H9 (cell line): ENCODE results near the gene KLRC4. TPM values are rescaled to one million over a fixed set of nuclear protein-coding genes. Genes with fewer than 3 reads are reported as not detected.

Experiments used
- DNase-seq: peaks from one replicate; pipeline ENCODE4 v3.0.0-alpha.2; 2017
- H2AFZ ChIP-seq: one replicate; pipeline ENCODE4 v1.6.1; 2013; ENCODE audit warnings: mild to moderate bottlenecking, low read length, control low read depth, moderate library complexity
- H2AK5ac ChIP-seq: 2 replicates; pipeline ENCODE4 v1.6.1; 2013; ENCODE audit warnings: low read length, control low read depth, mixed read lengths; ENCODE audit not compliant: insufficient read length
- H2BK120ac ChIP-seq: one replicate; pipeline ENCODE4 v1.6.1; 2013; ENCODE audit warnings: low read depth, mild to moderate bottlenecking, low read length, control low read depth, inconsistent platforms; ENCODE audit not compliant: poor library complexity, severe bottlenecking
- H2BK12ac ChIP-seq: 2 replicates; pipeline ENCODE4 v1.6.1; 2013; ENCODE audit warnings: low read length, control low read depth, mixed read lengths, low read depth; ENCODE audit not compliant: insufficient read length
- H2BK15ac ChIP-seq: 2 replicates; pipeline ENCODE4 v1.6.1; 2013; ENCODE audit warnings: low read depth, low read length, control low read depth
- H2BK20ac ChIP-seq: one replicate; pipeline ENCODE4 v1.6.1; 2013; ENCODE audit warnings: low read depth, mild to moderate bottlenecking, low read length, control low read depth, inconsistent platforms; ENCODE audit not compliant: poor library complexity, severe bottlenecking
- H2BK5ac ChIP-seq: 2 replicates; pipeline ENCODE4 v1.6.1; 2013; ENCODE audit warnings: low read length, control low read depth, mixed read lengths; ENCODE audit not compliant: insufficient read length
- H3K14ac ChIP-seq: 2 replicates; pipeline ENCODE4 v1.6.1; 2013; ENCODE audit warnings: low read length, control low read depth; ENCODE audit not compliant: insufficient read depth
- H3K18ac ChIP-seq: 2 replicates; pipeline ENCODE4 v1.6.1; 2013; ENCODE audit warnings: low read depth, mild to moderate bottlenecking, mixed read lengths, low read length, control low read depth; ENCODE audit not compliant: insufficient read length
- H3K23ac ChIP-seq: 2 replicates; pipeline ENCODE4 v1.6.1; 2013; ENCODE audit warnings: low read length, control low read depth, mixed read lengths, low read depth; ENCODE audit not compliant: insufficient read length
- H3K23me2 ChIP-seq: 2 replicates; pipeline ENCODE4 v1.6.1; 2013; ENCODE audit warnings: low read depth, mild to moderate bottlenecking, mixed read lengths, low read length, control low read depth; ENCODE audit not compliant: insufficient read length, poor library complexity, severe bottlenecking
- H3K27ac ChIP-seq: 2 replicates; pipeline ENCODE4 v1.5.1; 2013; ENCODE audit warnings: low read length, control low read depth, mixed read lengths, low read depth; ENCODE audit not compliant: insufficient read length
- H3K27me3 ChIP-seq: 2 replicates; pipeline ENCODE4 v1.6.1; 2013; ENCODE audit warnings: low read length, control low read depth, inconsistent platforms; ENCODE audit not compliant: insufficient read depth
- H3K4ac ChIP-seq: 2 replicates; pipeline ENCODE4 v1.6.1; 2013; ENCODE audit warnings: low read depth, mild to moderate bottlenecking, control low read depth, inconsistent platforms, low read length, moderate library complexity
- H3K4me1 ChIP-seq: 2 replicates; pipeline ENCODE4 v1.6.1; 2013; ENCODE audit warnings: low read length, control low read depth, inconsistent platforms; ENCODE audit not compliant: insufficient read depth
- H3K4me2 ChIP-seq: 2 replicates; pipeline ENCODE4 v1.6.1; 2013; ENCODE audit warnings: low read length, control low read depth, mixed read lengths; ENCODE audit not compliant: insufficient read length, insufficient read depth
- H3K56ac ChIP-seq: 2 replicates; pipeline ENCODE4 v1.6.1; 2013; ENCODE audit warnings: low read depth, mild to moderate bottlenecking, mixed read lengths, low read length, control low read depth; ENCODE audit not compliant: insufficient read length
- H3K79me1 ChIP-seq: 2 replicates; pipeline ENCODE4 v1.6.1; 2013; ENCODE audit warnings: low read depth, mild to moderate bottlenecking, moderate library complexity, low read length, control low read depth, inconsistent platforms; ENCODE audit not compliant: insufficient read depth, poor library complexity, severe bottlenecking
- H3K79me2 ChIP-seq: 2 replicates; pipeline ENCODE4 v1.6.1; 2013; ENCODE audit warnings: low read length, control low read depth, inconsistent platforms; ENCODE audit not compliant: insufficient read depth
- H3K9ac ChIP-seq: 2 replicates; pipeline ENCODE4 v1.6.1; 2013; ENCODE audit warnings: low read length, control low read depth, mixed read lengths; ENCODE audit not compliant: insufficient read length; ENCODE audit errors: extremely low read depth
- H3K9me3 ChIP-seq: one replicate; pipeline ENCODE4 v1.6.1; 2013; ENCODE audit warnings: low read depth, low read length, inconsistent platforms; ENCODE audit not compliant: control insufficient read depth
- H3T11ph ChIP-seq: one replicate; pipeline ENCODE4 v1.6.1; 2013; ENCODE audit warnings: mild to moderate bottlenecking, low read length, control low read depth, inconsistent platforms
- H4K20me1 ChIP-seq: one replicate; pipeline ENCODE4 v1.6.1; 2013; ENCODE audit not compliant: control insufficient read depth, insufficient read length, insufficient read depth
- H4K5ac ChIP-seq: 2 replicates; pipeline ENCODE4 v1.6.1; 2013; ENCODE audit warnings: low read depth, mild to moderate bottlenecking, mixed read lengths, low read length, control low read depth; ENCODE audit not compliant: insufficient read length
- H4K8ac ChIP-seq: replicated peaks from 2 replicates; pipeline ENCODE4 v1.6.1; 2013; ENCODE audit warnings: low read length, control low read depth, mixed read lengths, low read depth; ENCODE audit not compliant: insufficient read length
- H4K91ac ChIP-seq: 2 replicates; pipeline ENCODE4 v1.6.1; 2013; ENCODE audit warnings: low read depth, mild to moderate bottlenecking, moderate library complexity, mixed read lengths, low read length, control low read depth; ENCODE audit not compliant: insufficient read length
- H3K27ac Mint-ChIP-seq, 3 experiments: 2 replicates in 2 of 3; 3 replicates in 1 of 3; pipeline ENCODE4 v1.8.0; 2020 to 2021; ENCODE audit warnings: mixed read lengths in 3 of 3, mild to moderate bottlenecking in 1 of 3, moderate library complexity in 1 of 3
- H3K27me3 Mint-ChIP-seq: 2 replicates; pipeline ENCODE4 v1.8.0; 2021; ENCODE audit warnings: low read depth, mild to moderate bottlenecking, moderate library complexity, mixed read lengths
- H3K36me3 Mint-ChIP-seq, 3 experiments: 2 replicates in 2 of 3; 3 replicates in 1 of 3; pipeline ENCODE4 v1.8.0; 2020 to 2021; ENCODE audit warnings: low read depth in 3 of 3, mixed read lengths in 3 of 3; ENCODE audit not compliant: insufficient read depth in 1 of 3
- H3K4me1 Mint-ChIP-seq, 2 experiments: 2 replicates each; pipeline ENCODE4 v1.8.0; 2020; ENCODE audit warnings: mixed read lengths in 2 of 2
- H3K4me3 Mint-ChIP-seq, 2 experiments: 2 replicates in 1 of 2; 3 replicates in 1 of 2; pipeline ENCODE4 v1.8.0; 2020 to 2021; ENCODE audit warnings: mild to moderate bottlenecking in 2 of 2, mixed read lengths in 2 of 2, moderate library complexity in 1 of 2
- H3K9me3 Mint-ChIP-seq, 2 experiments: 2 replicates in 1 of 2; 3 replicates in 1 of 2; pipeline ENCODE4 v1.8.0; 2020; ENCODE audit warnings: mild to moderate bottlenecking in 2 of 2, mixed read lengths in 2 of 2, moderate library complexity in 1 of 2
- WGBS: extraction: QIAGEN DNeasy Blood & Tissue Kit; methylation state at CpG from one replicate; pipeline ENCODE4 v1.1.7; 2013; ENCODE audit warnings: missing lambda C conversion rate, low lambda C conversion rate, mixed read lengths; ENCODE audit not compliant: insufficient read length; ENCODE audit errors: extremely low coverage; 5-methylcytosine and 5-hydroxymethylcytosine counted together
- total RNA-seq: library from RNA; stranded (reverse); gene quantifications from 2 replicates; pipeline ENCODE4 v1.2.1, GENCODE V29; 2021
- TF ChIP-seq, protein P1 (sequence below): fragments of 200-600 bp; sonication (generic); conservative IDR thresholded peaks from 3 replicates; pipeline ENCODE4 v1.8.0; 2021; ENCODE audit warnings: antibody characterized with exemption, mild to moderate bottlenecking

The KLRC4 gene
- total RNA-seq, 1 experiment from 2014 or later, result not detected

DNA sequence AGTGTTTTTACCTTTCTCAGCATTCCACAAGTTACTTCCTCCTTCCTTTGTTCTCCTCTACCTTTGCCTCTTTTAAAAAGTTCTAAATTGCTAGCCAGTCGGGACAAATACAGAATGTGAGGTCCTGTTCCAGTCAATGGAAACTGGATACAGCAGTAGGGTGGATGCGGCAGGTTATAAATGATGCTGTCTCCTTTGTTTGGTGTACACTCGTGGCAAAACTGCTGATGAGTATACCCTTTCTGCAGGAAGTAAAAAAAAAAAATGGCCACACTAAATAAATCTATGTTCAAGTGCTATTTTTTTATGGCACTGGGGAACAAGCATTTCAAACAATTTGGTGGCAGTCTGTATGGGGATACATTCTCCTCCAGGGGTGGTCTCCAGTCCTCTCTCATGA, 47.2 kb downstream of the KLRC4 start:
- Mint-ChIP-seq H3K27ac (peak overlapping the region in 2 of 3 experiments; percentile 34 to 65; a peak in 4 of 7 replicates), H3K27me3 (no peaks in the 10 kb centered on the region; the same call in 1 of the 2 replicates), H3K36me3 (peaks cover 3 to 23% (median 3%) of the 10 kb centered on the region in 3 experiments; a peak in 6 of 7 replicates), H3K4me3 (no peak overlapping the region; a peak in 1 of 5 replicates), H3K4me1 (peaks cover 30% of the 10 kb centered on the region in 2 experiments), H3K9me3 (peaks cover 7 to 8% of the 10 kb centered on the region in 2 experiments; a peak in 3 of 5 replicates)
- Histone ChIP-seq H2BK20ac (no peak overlapping the region), H3T11ph (no peak overlapping the region), H3K23ac (no peak overlapping the region), H4K91ac (no peak overlapping the region), H3K14ac (no peak overlapping the region), H3K18ac (peak overlapping the region; percentile 59), H2BK12ac (no peak overlapping the region), H3K79me2 (no peaks in the 10 kb centered on the region), H2AK5ac (no peak overlapping the region), H4K8ac (no peak overlapping the region), H2BK120ac (no peak overlapping the region), H2BK15ac (no peak overlapping the region), H2BK5ac (no peak overlapping the region), H3K4ac (no peak overlapping the region), H3K56ac (no peak overlapping the region), H4K20me1 (no peaks in the 10 kb centered on the region), H3K27me3 (no peaks in the 10 kb centered on the region), H2AFZ (no peak overlapping the region), H4K5ac (no peak overlapping the region), H3K4me1 (peaks cover 15% of the 10 kb centered on the region; the same call in 1 of the 2 replicates), H3K4me2 (no peak overlapping the region), H3K79me1 (no peaks in the 10 kb centered on the region), H3K9ac (no peak overlapping the region), H3K27ac (no peak overlapping the region), H3K23me2 (peaks cover 12% of the 10 kb centered on the region), H3K9me3 (no peaks in the 10 kb centered on the region)
- WGBS, result no CpG with 5 or more reads among the region's 3 CpGs
- DNase-seq, result no peak
- TF ChIP-seq, protein P1, sequence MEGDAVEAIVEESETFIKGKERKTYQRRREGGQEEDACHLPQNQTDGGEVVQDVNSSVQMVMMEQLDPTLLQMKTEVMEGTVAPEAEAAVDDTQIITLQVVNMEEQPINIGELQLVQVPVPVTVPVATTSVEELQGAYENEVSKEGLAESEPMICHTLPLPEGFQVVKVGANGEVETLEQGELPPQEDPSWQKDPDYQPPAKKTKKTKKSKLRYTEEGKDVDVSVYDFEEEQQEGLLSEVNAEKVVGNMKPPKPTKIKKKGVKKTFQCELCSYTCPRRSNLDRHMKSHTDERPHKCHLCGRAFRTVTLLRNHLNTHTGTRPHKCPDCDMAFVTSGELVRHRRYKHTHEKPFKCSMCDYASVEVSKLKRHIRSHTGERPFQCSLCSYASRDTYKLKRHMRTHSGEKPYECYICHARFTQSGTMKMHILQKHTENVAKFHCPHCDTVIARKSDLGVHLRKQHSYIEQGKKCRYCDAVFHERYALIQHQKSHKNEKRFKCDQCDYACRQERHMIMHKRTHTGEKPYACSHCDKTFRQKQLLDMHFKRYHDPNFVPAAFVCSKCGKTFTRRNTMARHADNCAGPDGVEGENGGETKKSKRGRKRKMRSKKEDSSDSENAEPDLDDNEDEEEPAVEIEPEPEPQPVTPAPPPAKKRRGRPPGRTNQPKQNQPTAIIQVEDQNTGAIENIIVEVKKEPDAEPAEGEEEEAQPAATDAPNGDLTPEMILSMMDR, result no peak
